Ovary (tissue), 9 donors: ENCODE results near the gene TMTC1. TPM values are rescaled to one million over a fixed set of nuclear protein-coding genes. Genes with fewer than 3 reads are reported as not detected.

Experiments
- DNase-seq, 5 donors: peaks; one replicate each; pipeline ENCODE4 v3.0.0-alpha.2; 2019 to 2020
- H3K27ac ChIP-seq, 2 donors: fragments of 200-600 bp; one replicate each; pipeline versions ENCODE4 v1.5.1 to v1.8.0; 2019 to 2022
- H3K27me3 ChIP-seq: fragments of 200-600 bp; one replicate; pipeline ENCODE4 v1.8.0; 2022
- H3K36me3 ChIP-seq: fragments of 200-600 bp; sonication (generic); one replicate; pipeline ENCODE4 v1.5.1; 2019
- H3K4me1 ChIP-seq: one replicate; pipeline ENCODE4 v1.8.1; 2013; ENCODE audit warnings: mild to moderate bottlenecking, moderate library complexity; ENCODE audit not compliant: insufficient read depth
- H3K4me3 ChIP-seq: fragments of 200-600 bp; sonication (generic); one replicate; pipeline ENCODE4 v1.5.1; 2017
- H3K9me3 ChIP-seq, 2 donors: fragments of 200-600 bp in 1 of 2; sonication (generic) in 1 of 2; one replicate each; pipeline versions ENCODE4 v1.5.1 to v1.8.1; 2013 to 2019; ENCODE audit warnings: mild to moderate bottlenecking in 1 of 2, moderate library complexity in 1 of 2
- CTCF ChIP-seq, 3 donors: fragments of 450-650 bp in 2 of 3; fragments of 200-600 bp in 1 of 3; IDR thresholded peaks; one replicate each; pipeline versions ENCODE4 v1.5.1 to v1.8.0; 2016 to 2022; ENCODE audit warnings: antibody characterized with exemption in 3 of 3, mild to moderate bottlenecking in 1 of 3
- EP300 ChIP-seq: sonication (generic); formaldehyde crosslinking; IDR thresholded peaks from one replicate; pipeline ENCODE4 v1.6.1; 2017; ENCODE audit warnings: antibody characterized with exemption
- POLR2A ChIP-seq: fragments of 450-650 bp; IDR thresholded peaks from one replicate; pipeline ENCODE4 v1.6.1; 2017; ENCODE audit warnings: antibody characterized with exemption, mild to moderate bottlenecking, moderate library complexity
- WGBS, 3 donors: extraction: QIAGEN DNeasy Blood & Tissue Kit in 1 of 3; methylation state at CpG; one replicate each; pipeline versions ENCODE4 v1.1.5 to v1.1.7; 2013 to 2017; 5-methylcytosine and 5-hydroxymethylcytosine counted together
- intact Hi-C, 4 donors: fragments of 100-400 bp; cut with DNase I; formaldehyde crosslinking; loops; one replicate each; pipeline versions ENCODE4 v1.11.0 to v1.15.1; 2022 to 2023
- polyA plus RNA-seq, 2 donors: library from polyadenylated mRNA; stranded (reverse); fragments of 200-250 nt in 1 of 2; fragments of 350-450 nt in 1 of 2; fragmentation: Illumina TruSeq in 1 of 2; extraction: RNeasy Lipid Tissue Mini Kit (QIAGEN cat#74804) in 1 of 2; gene quantifications; one replicate each; pipeline ENCODE4 v1.2.3, GENCODE V29; 2013 to 2014
- total RNA-seq, 7 donors: library from RNA; depleted of rRNA in 2 of 7; stranded (reverse); fragments of >200 nt in 2 of 7; fragmentation: NEBNext Ultra II Directional in 3 of 7; extraction: Animal tissue kit (Norgen Biotek cat#: 25700) in 3 of 7; gene quantifications; one replicate each; pipeline versions ENCODE4 v1.1.0 to v1.2.4, GENCODE V29; 2016 to 2023
- donor health status: DM: no; HTN: no; CAD: no; lungs with moderate emphysema.
- donor health status: DM: no; HTN: no; CAD: no.
- donor health status: Bipolar disorder and iron deficiency.
- donor health status: DM: yes; HTN: yes; CAD: no.
- donor health status: DM: no; HTN: no; CAD: no.
- donor health status: DM: yes; HTN: yes; CAD: no.

Gene TMTC1
- total and polyA plus RNA-seq, 9 donors = 8.1 to 46.3 (median 21.3) TPM

GRCh38 chr12:29528161-29528560 is 255.6 kb downstream of the TMTC1 start:
- H3K36me3 ChIP-seq = no peaks in the 10 kb centered on the region
- no peaks in the 10 kb centered on the region for H3K9me3 ChIP-seq
- H3K27ac ChIP-seq = no peak overlapping the region
- H3K4me3 ChIP-seq = no peak overlapping the region
- DNase-seq = no peak
- intact Hi-C loops = no loop called here
- WGBS, 3 donors = 73 to 80% (median 74%) methylated on average over 4 of the region's 4 CpGs
- H3K4me1 ChIP-seq = no peaks in the 10 kb centered on the region
- TF ChIP-seq POLR2A (no peak), EP300 (no peak), CTCF (IDR thresholded peaks at IDR 0.05) (no peak)
- H3K27me3 ChIP-seq = peaks cover 3% of the 10 kb centered on the region

GRCh38 chr12:29521951-29522350 is 261.8 kb downstream of the TMTC1 start:
- H3K4me3 ChIP-seq = no peak overlapping the region
- no peak overlapping the region for H3K27ac ChIP-seq
- no peak for TF ChIP-seq CTCF (IDR thresholded peaks at IDR 0.05)
- no peak for TF ChIP-seq EP300
- no peak for TF ChIP-seq POLR2A
- intact Hi-C loops = no loop called here
- H3K36me3 ChIP-seq = no peaks in the 10 kb centered on the region
- no peak for DNase-seq
- no peaks in the 10 kb centered on the region for H3K27me3 ChIP-seq
- WGBS, 3 donors = 78 to 82% (median 80%) methylated on average over 2 of the region's 2 CpGs
- no peaks in the 10 kb centered on the region for H3K9me3 ChIP-seq
- H3K4me1 ChIP-seq = no peaks in the 10 kb centered on the region

- peak in 2 of 5 donors; percentile 33 to 40 for DNase-seq
- Histone ChIP-seq H3K27ac (no peak overlapping the region), H3K4me1 (no peaks in the 10 kb centered on the region), H3K36me3 (no peaks in the 10 kb centered on the region), H3K9me3 (no peaks in the 10 kb centered on the region), H3K4me3 (no peak overlapping the region), H3K27me3 (no peaks in the 10 kb centered on the region)
- TF ChIP-seq POLR2A (no peak), CTCF (IDR thresholded peaks at IDR 0.05) (peak; percentile 18 to 59 (median 52)), EP300 (no peak)
- intact Hi-C loops = loop anchor here in 1 of 4 donors (10.0 kb wide), 1 partner anchor 265 kb away; the partner anchor contains the start of gene TMTC1
Observed at GRCh38 chr12:29519585-29520182, 264.1 kb downstream of the TMTC1 start.

GRCh38 chr12:29518407-29518806 is 265.3 kb downstream of the TMTC1 start:
- H3K36me3 ChIP-seq = no peaks in the 10 kb centered on the region
- TF ChIP-seq POLR2A (no peak), EP300 (no peak), CTCF (IDR thresholded peaks at IDR 0.05) (no peak)
- 85 to 92% (median 88%) methylated on average over 2 of the region's 2 CpGs for WGBS, 3 donors
- no peak overlapping the region for H3K4me3 ChIP-seq
- no peaks in the 10 kb centered on the region for H3K4me1 ChIP-seq
- H3K9me3 ChIP-seq = no peaks in the 10 kb centered on the region
- no peak for DNase-seq
- intact Hi-C loops = loop anchor here in 1 of 4 donors (10.0 kb wide), 1 partner anchor 266 kb away; the partner anchor contains the start of gene TMTC1
- no peak overlapping the region for H3K27ac ChIP-seq
- no peaks in the 10 kb centered on the region for H3K27me3 ChIP-seq
